ENCODE measurements around the gene OR2AG2. TPM values are rescaled to one million over a fixed set of nuclear protein-coding genes. Genes with fewer than 3 reads are reported as not detected.
A peak's percentile ranks its signal among the peaks of the same experiment; 100 is the strongest.

The OR2AG2 gene
- total RNA-seq, 6 experiments from 2014 or later: 0.07 TPM; not detected in 5

- intact Hi-C loops (cut with DNase I): no loop called here
- H3K27me3 ChIP-seq: no peaks in the 10 kb centered on the region
- 54% methylated on average over 3 of the region's 3 CpGs for WGBS (ENCODE audit: insufficient coverage, low coverage, low lambda C conversion rate, missing lambda C conversion rate)
Observed at GRCh38 chr11:6733326-6734275, 38.2 kb downstream of the OR2AG2 start.

GRCh38 chr11:6727971-6728760 is 43.6 kb downstream of the OR2AG2 start:
- intact Hi-C loops (cut with DNase I): no loop called here
- WGBS (ENCODE audit: insufficient coverage, low coverage, low lambda C conversion rate, missing lambda C conversion rate): 56% methylated on average over 6 of the region's 6 CpGs
- no peaks in the 10 kb centered on the region for H3K4me1 ChIP-seq
- H3K4me3 ChIP-seq: no peak overlapping the region
- DNase-seq (no peak), ATAC-seq (peak; percentile 50 to 92 (median 81))
- TF ChIP-seq POLR2A (IDR thresholded peaks at IDR 0.05): no peak
- TF ChIP-seq, protein P1, sequence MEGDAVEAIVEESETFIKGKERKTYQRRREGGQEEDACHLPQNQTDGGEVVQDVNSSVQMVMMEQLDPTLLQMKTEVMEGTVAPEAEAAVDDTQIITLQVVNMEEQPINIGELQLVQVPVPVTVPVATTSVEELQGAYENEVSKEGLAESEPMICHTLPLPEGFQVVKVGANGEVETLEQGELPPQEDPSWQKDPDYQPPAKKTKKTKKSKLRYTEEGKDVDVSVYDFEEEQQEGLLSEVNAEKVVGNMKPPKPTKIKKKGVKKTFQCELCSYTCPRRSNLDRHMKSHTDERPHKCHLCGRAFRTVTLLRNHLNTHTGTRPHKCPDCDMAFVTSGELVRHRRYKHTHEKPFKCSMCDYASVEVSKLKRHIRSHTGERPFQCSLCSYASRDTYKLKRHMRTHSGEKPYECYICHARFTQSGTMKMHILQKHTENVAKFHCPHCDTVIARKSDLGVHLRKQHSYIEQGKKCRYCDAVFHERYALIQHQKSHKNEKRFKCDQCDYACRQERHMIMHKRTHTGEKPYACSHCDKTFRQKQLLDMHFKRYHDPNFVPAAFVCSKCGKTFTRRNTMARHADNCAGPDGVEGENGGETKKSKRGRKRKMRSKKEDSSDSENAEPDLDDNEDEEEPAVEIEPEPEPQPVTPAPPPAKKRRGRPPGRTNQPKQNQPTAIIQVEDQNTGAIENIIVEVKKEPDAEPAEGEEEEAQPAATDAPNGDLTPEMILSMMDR (IDR thresholded peaks at IDR 0.05): no peak
- no peaks in the 10 kb centered on the region for H3K36me3 ChIP-seq
- peak overlapping the region in 1 of 3 donors; percentile 29 for H3K27ac ChIP-seq
- no peaks in the 10 kb centered on the region for H3K9me3 ChIP-seq
- no peaks in the 10 kb centered on the region for H3K27me3 ChIP-seq

More at GRCh38 chr11:6733326-6734275, 38.2 kb downstream of the OR2AG2 start:
- no peaks in the 10 kb centered on the region for H3K4me1 ChIP-seq
- H3K9me3 ChIP-seq: no peaks in the 10 kb centered on the region
- H3K4me3 ChIP-seq: no peak overlapping the region
- no peak for TF ChIP-seq POLR2A (IDR thresholded peaks at IDR 0.05)
- TF ChIP-seq, protein P1 (IDR thresholded peaks at IDR 0.05): no peak
- H3K27ac ChIP-seq: no peak overlapping the region
- ATAC-seq (no peak), DNase-seq (no peak)
- no peaks in the 10 kb centered on the region for H3K36me3 ChIP-seq

DNA sequence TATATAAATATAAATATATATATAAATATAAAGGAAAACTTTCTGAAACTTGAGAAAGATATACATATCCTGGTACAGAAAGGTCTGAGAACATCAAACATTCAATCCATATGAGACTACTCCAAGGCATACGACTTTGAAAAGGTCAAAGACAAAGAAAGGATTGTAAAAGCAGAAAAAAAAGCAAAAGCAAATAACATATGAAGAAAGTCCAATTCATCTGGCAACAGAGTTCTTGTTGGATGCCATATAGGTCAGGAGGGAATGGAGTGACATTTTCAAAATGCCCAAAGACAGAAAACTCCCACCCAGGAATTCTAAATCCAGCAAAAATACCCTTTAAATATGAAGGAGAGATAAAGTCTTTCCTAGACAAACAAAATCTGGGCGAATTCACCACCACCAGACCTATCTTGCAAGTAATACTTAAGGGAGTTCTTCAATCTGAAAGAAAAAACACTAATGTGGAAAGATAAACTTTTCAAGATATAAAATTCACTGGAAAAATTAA is 46.3 kb downstream of the OR2AG2 start:
- intact Hi-C loops (cut with DNase I): no loop called here
- DNase-seq: no peak
- no peak overlapping the region for H3K4me3 ChIP-seq
- no peaks in the 10 kb centered on the region for H3K27me3 ChIP-seq
- no peak for ATAC-seq
- TF ChIP-seq, protein P1 (IDR thresholded peaks at IDR 0.05): no peak
- TF ChIP-seq POLR2A (IDR thresholded peaks at IDR 0.05): no peak
- H3K36me3 ChIP-seq: no peaks in the 10 kb centered on the region
- H3K27ac ChIP-seq: no peak overlapping the region
- no peaks in the 10 kb centered on the region for H3K9me3 ChIP-seq
- 50% methylated on average over 2 of the region's 2 CpGs for WGBS (ENCODE audit: insufficient coverage, low coverage, low lambda C conversion rate, missing lambda C conversion rate)
- H3K4me1 ChIP-seq: no peaks in the 10 kb centered on the region

DNA sequence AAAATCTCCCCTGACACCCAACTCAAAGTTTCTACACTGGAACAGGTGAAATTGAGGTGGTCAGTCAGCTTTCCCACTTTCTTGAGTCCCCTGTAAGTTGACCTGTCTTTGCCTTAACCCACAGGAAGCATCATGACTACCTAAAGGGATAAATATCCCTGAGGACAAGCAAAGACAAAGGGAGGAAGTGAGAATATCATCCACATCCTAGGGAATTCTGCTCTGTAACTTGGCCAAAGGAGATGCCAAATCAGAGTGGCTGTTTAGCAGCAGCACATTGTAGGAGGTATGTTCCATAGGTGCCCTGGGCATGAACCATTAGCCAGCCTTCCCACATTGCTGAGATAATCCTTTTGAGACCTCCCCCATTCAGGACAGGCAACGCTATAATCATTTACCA is 47.8 kb downstream of the OR2AG2 start:
- no peak for TF ChIP-seq POLR2A (IDR thresholded peaks at IDR 0.05)
- TF ChIP-seq, protein P1 (IDR thresholded peaks at IDR 0.05): no peak
- Histone ChIP-seq H3K9me3 (no peaks in the 10 kb centered on the region), H3K4me1 (no peaks in the 10 kb centered on the region), H3K27me3 (no peaks in the 10 kb centered on the region), H3K4me3 (no peak overlapping the region), H3K36me3 (no peaks in the 10 kb centered on the region), H3K27ac (no peak overlapping the region)
- peak in 3 of 4 donors; percentile 20 to 52 (median 34) for ATAC-seq
- intact Hi-C loops (cut with DNase I): no loop called here
- DNase-seq: no peak
- 71% methylated on average over 1 of the region's 1 CpG for WGBS (ENCODE audit: insufficient coverage, low coverage, low lambda C conversion rate, missing lambda C conversion rate)
